NCI-H1436 (cell line): ENCODE results near the gene RAD51B.

Experiments
- DNase-seq: peaks from one replicate; lab custom pipeline; 2025; lab: John Stamatoyannopoulos, UW

The RAD51B gene

GRCh38 chr14:68491793-68492192, 672.2 kb downstream of the RAD51B start:
- no peak for DNase-seq

GRCh38 chr14:68492381-68493151, 673.0 kb downstream of the RAD51B start:
- DNase-seq: no peak

- DNase-seq: no peak
Measured at GRCh38 chr14:68493152-68493911, 673.8 kb downstream of the RAD51B start.

- no peak for DNase-seq
Measured at GRCh38 chr14:68495101-68496039, 675.8 kb downstream of the RAD51B start.

GRCh38 chr14:68497011-68497410, 677.4 kb downstream of the RAD51B start:
- no peak for DNase-seq

GRCh38 chr14:68499451-68499850, 679.9 kb downstream of the RAD51B start:
- no peak for DNase-seq

GRCh38 chr14:68501171-68501570, 681.6 kb downstream of the RAD51B start:
- no peak for DNase-seq

- no peak for DNase-seq
Measured at GRCh38 chr14:68501614-68502052, 682.1 kb downstream of the RAD51B start.

- no peak for DNase-seq
Measured at GRCh38 chr14:68502230-68502629, 682.7 kb downstream of the RAD51B start.

- no peak for DNase-seq
Measured at GRCh38 chr14:68503186-68503825, 683.7 kb downstream of the RAD51B start.

GRCh38 chr14:68504861-68505260, 685.3 kb downstream of the RAD51B start:
- no peak for DNase-seq

- no peak for DNase-seq
Measured at GRCh38 chr14:68506021-68506644, 686.6 kb downstream of the RAD51B start.

- DNase-seq: no peak
Measured at GRCh38 chr14:68506645-68507419, 687.3 kb downstream of the RAD51B start.

- no peak for DNase-seq
Measured at GRCh38 chr14:68507544-68508081, 688.0 kb downstream of the RAD51B start.

- no peak for DNase-seq
Measured at GRCh38 chr14:68508581-68508980, 689.0 kb downstream of the RAD51B start.

GRCh38 chr14:68509188-68509983, 689.8 kb downstream of the RAD51B start:
- no peak for DNase-seq

GRCh38 chr14:68510201-68511128, 690.9 kb downstream of the RAD51B start:
- DNase-seq: no peak
